Measurements from ENCODE around the gene IGFBP4.

The IGFBP4 gene

GRCh38 chr17:40456396-40456951 is 13.2 kb downstream of the IGFBP4 start:
- no peak for DNase-seq (ENCODE audit: low spot score)

- DNase-seq (ENCODE audit: low spot score): no peak
Observed at GRCh38 chr17:40457369-40457768, 14.1 kb downstream of the IGFBP4 start.

- no peak for DNase-seq (ENCODE audit: low spot score)
Observed at GRCh38 chr17:40457964-40458791, 14.9 kb downstream of the IGFBP4 start.

DNA sequence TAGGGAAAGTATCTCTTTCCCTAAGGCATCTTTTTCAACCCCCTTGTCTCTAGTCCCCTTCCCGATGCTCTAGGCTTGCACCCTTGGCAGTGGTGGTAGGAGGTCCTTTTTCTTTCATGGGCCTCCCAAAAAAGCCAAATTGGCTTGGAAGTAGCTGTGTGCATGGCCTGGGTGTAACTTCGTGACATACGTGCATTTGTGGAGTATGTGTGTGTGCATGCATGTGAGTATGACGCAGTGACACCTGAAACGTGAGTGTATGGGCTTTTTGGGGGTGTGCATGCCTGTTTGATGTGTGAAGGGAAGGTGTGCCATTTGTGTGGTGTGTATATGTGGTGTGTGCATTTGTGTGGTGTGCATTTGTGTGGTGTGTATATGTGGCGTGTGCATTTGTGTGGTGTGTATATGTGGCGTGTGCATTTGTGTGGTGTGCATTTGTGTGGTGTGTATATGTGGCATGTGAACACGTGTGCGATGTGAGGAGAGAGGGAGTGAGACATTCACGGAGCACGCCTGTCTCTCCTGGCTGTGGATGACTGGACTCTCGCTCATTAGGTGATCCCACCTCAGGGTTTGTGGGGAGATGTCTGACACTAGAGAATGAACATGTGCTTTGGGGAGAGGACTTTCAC is 15.7 kb downstream of the IGFBP4 start:
- no peak for DNase-seq (ENCODE audit: low spot score)

GRCh38 chr17:40459636-40460603 is 16.7 kb downstream of the IGFBP4 start:
- DNase-seq (ENCODE audit: low spot score): no peak

GRCh38 chr17:40460604-40460967 is 17.3 kb downstream of the IGFBP4 start:
- no peak for DNase-seq (ENCODE audit: low spot score)

- DNase-seq (ENCODE audit: low spot score): no peak
Observed at GRCh38 chr17:40460968-40461731, 17.9 kb downstream of the IGFBP4 start.

GRCh38 chr17:40461732-40462342 is 18.6 kb downstream of the IGFBP4 start:
- no peak for DNase-seq (ENCODE audit: low spot score)

GRCh38 chr17:40462343-40463121 is 19.3 kb downstream of the IGFBP4 start:
- DNase-seq (ENCODE audit: low spot score): no peak

DNA sequence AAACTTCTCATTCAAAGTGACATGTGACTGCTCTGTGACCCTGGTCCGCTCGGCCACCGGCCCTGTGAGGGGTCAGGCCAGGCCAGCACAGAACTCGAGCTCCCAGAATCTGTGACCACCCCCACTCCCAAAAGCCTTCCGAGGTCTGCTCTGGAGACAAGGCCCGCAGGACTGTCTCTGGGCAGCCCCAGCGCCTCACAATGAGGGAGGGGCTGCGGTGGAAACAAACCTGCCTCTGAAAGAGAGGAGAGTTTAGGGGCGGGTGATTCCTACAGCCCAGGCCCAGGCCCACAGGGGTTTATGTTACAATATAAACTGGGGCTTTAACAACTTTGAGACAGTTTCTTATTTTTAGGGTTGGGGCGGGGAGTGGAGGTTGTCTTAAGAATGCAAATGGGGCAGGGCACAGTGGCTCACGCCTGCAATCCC is 19.9 kb downstream of the IGFBP4 start:
- no peak for DNase-seq (ENCODE audit: low spot score)

DNA sequence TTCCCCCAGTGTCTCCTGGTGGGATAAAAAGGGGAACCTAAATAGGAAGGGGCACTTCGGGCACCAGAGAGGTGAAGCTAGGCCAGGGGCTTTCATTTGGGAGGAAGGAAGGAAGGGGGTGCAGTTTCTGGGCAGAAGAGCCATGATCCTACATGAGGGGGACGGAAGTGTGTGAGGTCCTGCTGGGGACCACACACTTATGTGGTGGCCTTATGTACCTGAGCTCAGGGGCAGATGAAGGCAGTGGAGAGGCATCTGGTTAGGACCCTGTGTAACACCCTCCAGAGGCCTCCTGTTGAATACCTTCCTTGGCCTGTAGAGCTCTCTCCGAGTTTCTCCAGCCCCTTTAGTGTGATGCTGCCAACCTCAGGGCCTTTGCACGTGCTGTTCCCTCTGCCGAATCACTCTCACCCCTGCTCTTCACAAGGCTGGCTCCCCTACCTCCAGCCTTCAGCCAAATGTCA is 21.2 kb downstream of the IGFBP4 start:
- no peak for DNase-seq (ENCODE audit: low spot score)

DNA sequence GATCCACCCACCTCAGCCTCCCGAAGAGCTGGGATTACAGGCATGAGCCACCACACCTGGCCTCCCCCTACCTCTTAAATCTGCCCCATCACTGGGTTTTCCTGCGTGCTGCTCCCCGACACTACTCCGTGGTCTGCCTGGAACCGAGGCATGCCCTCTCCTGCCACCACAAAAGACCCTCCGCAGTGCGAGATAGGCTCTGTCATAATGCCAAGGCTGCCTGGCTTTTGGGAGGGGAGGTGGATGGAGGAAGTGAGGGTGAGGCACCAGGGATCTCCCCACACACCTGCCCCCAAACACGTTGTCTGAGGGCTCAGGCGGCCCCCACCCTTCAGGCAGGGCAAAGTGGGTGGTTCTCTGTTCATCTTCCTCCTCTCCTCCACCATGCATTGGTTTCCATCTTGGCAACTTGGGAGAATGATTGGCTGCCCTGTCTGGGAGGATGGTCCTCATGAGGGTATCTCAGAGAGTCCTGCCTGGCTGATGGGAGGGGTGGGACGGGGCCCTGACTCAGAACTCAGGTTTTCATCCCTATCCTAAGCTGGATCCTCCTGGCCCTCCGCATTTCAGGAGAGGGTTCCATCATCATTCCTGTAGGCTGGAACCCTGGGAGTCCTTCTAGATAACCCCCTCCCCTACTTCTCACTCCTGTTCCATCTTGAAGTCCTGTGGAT is 23.2 kb downstream of the IGFBP4 start:
- no peak for DNase-seq (ENCODE audit: low spot score)

DNA sequence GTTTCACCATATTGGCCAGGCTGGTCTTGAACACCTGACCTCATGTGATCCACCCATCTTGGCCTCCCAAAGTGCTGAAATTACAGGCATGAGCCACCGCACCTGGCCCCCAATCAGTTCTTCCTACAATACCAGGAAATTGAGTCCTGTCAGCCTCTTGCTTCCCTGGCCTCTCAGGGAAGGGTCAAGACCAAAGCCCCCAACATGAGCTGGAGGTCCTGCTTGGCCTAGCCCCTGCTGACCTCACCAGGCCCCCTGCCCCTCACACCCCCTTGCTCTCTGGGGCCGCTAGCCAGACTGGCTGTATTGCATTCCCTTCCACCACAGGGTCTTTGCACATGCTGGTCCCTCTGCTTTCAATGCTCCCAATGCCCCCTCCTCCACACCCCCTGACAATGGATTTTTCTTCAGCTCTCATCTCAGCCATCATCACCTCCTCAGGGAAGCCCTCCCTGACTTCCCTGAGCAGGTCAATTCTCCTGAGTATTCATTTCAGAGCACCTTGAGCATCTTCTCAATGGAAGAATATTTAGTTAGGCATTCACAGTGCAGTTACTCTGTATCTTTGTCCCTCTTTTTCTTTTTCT is 24.1 kb downstream of the IGFBP4 start:
- DNase-seq (ENCODE audit: low spot score): no peak

DNA sequence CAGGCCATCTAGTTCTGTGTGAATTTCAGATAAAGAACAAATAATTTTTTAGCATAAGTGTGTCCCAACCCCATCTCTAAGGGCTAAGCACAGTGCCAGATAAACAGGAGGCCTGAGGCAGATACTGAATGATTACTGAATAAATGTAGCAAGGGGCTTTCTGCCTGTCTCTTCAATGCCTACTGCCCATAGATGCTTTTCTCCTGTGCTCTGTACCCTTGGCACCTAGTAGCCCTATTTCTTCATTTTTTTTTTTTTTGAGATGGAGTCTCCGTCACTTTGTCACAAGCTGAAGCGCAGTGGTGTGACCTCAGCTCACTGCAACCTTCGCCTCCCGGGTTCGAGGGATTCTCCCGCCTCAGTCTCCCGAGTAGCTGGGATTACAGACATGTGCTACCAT is 25.3 kb downstream of the IGFBP4 start:
- no peak for DNase-seq (ENCODE audit: low spot score)

DNA sequence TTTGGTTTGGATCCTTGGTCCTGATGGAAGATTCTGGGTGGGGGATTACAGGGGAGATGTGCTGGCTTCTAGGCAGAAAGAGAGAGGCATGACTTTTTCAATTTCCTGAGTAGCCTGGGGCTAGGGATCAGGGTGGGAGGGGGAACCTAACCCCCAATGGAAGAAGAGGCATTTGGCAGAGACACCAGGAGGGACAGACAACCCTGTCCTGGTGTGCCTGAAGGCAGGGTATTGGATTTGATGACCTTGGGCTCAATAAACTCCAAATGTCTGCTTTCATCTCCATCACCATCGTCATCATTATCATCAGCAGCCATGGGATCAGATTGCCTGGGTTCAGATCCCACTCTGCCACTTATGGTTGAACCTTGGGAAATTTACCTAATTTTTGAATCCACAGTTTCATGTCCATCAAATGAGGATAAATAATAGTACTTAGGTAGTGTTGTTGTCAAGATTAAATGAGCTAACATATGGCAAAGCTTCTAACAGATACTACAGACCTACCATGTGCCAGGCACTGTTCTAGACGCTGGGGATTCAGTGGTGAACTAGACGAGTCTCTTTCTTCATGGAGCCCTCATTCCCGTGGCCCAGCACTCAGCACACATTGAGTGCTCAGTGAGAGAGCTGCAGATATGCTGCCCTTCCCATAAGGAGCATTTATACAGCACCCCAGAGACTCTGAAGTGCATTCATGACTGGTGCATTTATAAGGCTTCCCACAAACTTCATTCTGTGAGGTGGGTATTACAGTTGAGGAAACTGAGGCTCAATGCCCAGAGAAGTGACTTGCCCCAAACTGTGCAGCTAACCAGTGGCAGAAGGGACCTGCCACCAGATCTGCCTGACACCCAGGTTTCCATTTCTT is 26.8 kb downstream of the IGFBP4 start:
- no peak for DNase-seq (ENCODE audit: low spot score)

DNA sequence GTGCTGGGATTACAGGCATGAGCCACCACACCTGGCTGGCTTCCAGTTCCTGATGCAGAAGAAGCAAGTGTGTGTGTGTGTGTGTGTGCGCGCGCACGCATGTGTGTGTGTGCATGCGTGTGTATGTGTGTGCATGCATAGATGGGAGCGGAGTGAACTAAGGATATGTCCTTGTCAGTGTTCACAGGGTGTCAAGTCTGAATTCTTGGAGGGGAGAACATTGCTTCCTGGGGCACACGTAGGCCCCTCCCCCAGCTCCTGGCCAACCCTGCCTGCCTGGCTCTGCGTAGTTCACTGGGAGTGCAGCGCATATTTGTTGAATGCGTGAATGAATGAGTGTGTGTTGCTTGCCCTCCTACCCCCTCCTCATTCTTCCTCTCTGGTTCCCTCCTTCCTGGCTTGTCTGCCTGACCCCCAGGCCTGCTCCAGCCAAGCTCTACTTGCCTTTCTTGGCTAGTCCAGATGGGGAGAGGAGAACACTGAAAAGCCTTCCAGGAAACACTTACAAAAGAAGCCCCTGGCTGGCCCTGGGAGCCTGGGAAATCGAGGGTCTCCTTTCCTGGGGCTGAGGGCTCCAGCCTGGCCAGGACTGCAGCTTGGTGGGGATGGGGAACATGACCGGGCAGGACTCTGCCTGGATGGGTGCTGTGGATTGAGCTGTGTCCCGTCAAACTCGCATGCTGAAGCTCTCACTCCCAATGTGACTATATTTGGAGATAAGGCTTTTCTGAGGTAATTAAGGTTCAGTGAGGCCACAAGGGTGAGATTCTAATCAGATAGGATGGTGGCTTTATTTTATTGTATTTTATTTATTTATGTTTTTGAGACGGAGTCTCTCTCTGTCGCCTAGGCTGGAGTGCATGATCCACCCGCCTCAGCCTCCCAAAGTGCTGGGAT is 27.9 kb downstream of the IGFBP4 start:
- no peak for DNase-seq (ENCODE audit: low spot score)

Data from CD4-positive, alpha-beta T cell treated with Interleukin-15 for 4 hours (primary cell).